ENCODE results near the gene FAM236D.
"Not testable (repeated sequence)": the region's sequence is repeated elsewhere in the genome, so short reads cannot be mapped to it uniquely, and the experiment has no call there.

DNA sequence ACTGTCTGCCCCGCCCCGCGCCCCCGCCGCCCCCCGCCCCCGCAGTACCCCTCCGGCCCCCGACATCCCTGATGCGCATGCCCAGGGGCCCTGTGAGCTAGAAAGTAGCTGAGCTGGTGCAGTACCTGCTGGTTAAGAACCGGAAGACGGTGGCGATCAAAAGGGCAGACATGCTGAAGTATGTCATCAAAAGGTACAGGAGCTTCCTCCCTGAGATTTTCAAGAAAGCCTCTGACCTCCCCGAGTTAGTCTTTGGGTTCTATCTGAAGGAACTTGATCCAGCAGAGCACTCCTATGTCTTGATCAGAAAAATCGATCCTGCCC is 30.6 kb downstream of the FAM236D start:
- TF ChIP-seq, protein P1, sequence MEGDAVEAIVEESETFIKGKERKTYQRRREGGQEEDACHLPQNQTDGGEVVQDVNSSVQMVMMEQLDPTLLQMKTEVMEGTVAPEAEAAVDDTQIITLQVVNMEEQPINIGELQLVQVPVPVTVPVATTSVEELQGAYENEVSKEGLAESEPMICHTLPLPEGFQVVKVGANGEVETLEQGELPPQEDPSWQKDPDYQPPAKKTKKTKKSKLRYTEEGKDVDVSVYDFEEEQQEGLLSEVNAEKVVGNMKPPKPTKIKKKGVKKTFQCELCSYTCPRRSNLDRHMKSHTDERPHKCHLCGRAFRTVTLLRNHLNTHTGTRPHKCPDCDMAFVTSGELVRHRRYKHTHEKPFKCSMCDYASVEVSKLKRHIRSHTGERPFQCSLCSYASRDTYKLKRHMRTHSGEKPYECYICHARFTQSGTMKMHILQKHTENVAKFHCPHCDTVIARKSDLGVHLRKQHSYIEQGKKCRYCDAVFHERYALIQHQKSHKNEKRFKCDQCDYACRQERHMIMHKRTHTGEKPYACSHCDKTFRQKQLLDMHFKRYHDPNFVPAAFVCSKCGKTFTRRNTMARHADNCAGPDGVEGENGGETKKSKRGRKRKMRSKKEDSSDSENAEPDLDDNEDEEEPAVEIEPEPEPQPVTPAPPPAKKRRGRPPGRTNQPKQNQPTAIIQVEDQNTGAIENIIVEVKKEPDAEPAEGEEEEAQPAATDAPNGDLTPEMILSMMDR (conservative IDR thresholded peaks at IDR 0.05; ENCODE audit: low read length), result not testable (repeated sequence)
- not testable (repeated sequence) for TF ChIP-seq EZH2phosphoT487 (IDR thresholded peaks at IDR 0.05; ENCODE audit: borderline replicate concordance, low read depth, low read length)

Data from OCI-LY7 (cell line).